HL-60 (cell line): ENCODE data around the gene SARS2.

Source experiments
- DNase-seq, 2 experiments: peaks; one replicate each; pipeline ENCODE4 v3.0.0-alpha.2; 2010 to 2020; ENCODE audit warnings: low read depth in 1 of 2, low spot score in 1 of 2
- H3K27ac ChIP-seq: fragments of 250-450 bp; sonication (Bioruptor Pico); replicated peaks from 2 replicates; pipeline ENCODE4 v1.5.1; 2020; ENCODE audit warnings: mild to moderate bottlenecking, moderate library complexity
- H3K27me3 ChIP-seq: fragments of 250-450 bp; sonication (Bioruptor Pico); 2 replicates; pipeline ENCODE4 v1.5.1; 2021; ENCODE audit warnings: mild to moderate bottlenecking, moderate library complexity; ENCODE audit not compliant: insufficient read depth, poor library complexity, severe bottlenecking
- H3K4me3 ChIP-seq: replicated peaks from 2 replicates; pipeline ENCODE4 v1.5.1; 2011; ENCODE audit warnings: mild to moderate bottlenecking, control low read depth, low read length; ENCODE audit not compliant: insufficient read depth
- GABPA ChIP-seq: IDR thresholded peaks from 2 replicates; pipeline ENCODE4 v1.6.1; 2012; ENCODE audit warnings: low read depth
- POLR2AphosphoS5 ChIP-seq: IDR thresholded peaks from 2 replicates; pipeline ENCODE4 v1.6.1; 2012; ENCODE audit warnings: low read depth
- SPI1 ChIP-seq: IDR thresholded peaks from 2 replicates; pipeline ENCODE4 v1.6.1; 2012; ENCODE audit warnings: low read depth, mild to moderate bottlenecking, borderline replicate concordance
- TF ChIP-seq, protein P1 (sequence below): IDR thresholded peaks from one replicate; pipeline ENCODE4 v1.5.1; 2011; ENCODE audit warnings: low read length, control low read depth, inconsistent platforms; ENCODE audit not compliant: insufficient read depth
- TF ChIP-seq, protein P2 (sequence below): IDR thresholded peaks from 2 replicates; pipeline ENCODE4 v1.6.1; 2012; ENCODE audit warnings: low read depth; ENCODE audit not compliant: insufficient replicate concordance

The SARS2 gene

GRCh38 chr19:38919837-38920601 lies 10.5 kb downstream of the SARS2 start:
- H3K27me3 ChIP-seq = no peaks in the 10 kb centered on the region
- no peak overlapping the region for H3K27ac ChIP-seq
- TF ChIP-seq, protein P1, sequence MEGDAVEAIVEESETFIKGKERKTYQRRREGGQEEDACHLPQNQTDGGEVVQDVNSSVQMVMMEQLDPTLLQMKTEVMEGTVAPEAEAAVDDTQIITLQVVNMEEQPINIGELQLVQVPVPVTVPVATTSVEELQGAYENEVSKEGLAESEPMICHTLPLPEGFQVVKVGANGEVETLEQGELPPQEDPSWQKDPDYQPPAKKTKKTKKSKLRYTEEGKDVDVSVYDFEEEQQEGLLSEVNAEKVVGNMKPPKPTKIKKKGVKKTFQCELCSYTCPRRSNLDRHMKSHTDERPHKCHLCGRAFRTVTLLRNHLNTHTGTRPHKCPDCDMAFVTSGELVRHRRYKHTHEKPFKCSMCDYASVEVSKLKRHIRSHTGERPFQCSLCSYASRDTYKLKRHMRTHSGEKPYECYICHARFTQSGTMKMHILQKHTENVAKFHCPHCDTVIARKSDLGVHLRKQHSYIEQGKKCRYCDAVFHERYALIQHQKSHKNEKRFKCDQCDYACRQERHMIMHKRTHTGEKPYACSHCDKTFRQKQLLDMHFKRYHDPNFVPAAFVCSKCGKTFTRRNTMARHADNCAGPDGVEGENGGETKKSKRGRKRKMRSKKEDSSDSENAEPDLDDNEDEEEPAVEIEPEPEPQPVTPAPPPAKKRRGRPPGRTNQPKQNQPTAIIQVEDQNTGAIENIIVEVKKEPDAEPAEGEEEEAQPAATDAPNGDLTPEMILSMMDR = no peak
- TF ChIP-seq, protein P2, sequence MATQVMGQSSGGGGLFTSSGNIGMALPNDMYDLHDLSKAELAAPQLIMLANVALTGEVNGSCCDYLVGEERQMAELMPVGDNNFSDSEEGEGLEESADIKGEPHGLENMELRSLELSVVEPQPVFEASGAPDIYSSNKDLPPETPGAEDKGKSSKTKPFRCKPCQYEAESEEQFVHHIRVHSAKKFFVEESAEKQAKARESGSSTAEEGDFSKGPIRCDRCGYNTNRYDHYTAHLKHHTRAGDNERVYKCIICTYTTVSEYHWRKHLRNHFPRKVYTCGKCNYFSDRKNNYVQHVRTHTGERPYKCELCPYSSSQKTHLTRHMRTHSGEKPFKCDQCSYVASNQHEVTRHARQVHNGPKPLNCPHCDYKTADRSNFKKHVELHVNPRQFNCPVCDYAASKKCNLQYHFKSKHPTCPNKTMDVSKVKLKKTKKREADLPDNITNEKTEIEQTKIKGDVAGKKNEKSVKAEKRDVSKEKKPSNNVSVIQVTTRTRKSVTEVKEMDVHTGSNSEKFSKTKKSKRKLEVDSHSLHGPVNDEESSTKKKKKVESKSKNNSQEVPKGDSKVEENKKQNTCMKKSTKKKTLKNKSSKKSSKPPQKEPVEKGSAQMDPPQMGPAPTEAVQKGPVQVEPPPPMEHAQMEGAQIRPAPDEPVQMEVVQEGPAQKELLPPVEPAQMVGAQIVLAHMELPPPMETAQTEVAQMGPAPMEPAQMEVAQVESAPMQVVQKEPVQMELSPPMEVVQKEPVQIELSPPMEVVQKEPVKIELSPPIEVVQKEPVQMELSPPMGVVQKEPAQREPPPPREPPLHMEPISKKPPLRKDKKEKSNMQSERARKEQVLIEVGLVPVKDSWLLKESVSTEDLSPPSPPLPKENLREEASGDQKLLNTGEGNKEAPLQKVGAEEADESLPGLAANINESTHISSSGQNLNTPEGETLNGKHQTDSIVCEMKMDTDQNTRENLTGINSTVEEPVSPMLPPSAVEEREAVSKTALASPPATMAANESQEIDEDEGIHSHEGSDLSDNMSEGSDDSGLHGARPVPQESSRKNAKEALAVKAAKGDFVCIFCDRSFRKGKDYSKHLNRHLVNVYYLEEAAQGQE = no peak
- TF ChIP-seq SPI1 (no peak), GABPA (no peak), POLR2AphosphoS5 (no peak)

DNA sequence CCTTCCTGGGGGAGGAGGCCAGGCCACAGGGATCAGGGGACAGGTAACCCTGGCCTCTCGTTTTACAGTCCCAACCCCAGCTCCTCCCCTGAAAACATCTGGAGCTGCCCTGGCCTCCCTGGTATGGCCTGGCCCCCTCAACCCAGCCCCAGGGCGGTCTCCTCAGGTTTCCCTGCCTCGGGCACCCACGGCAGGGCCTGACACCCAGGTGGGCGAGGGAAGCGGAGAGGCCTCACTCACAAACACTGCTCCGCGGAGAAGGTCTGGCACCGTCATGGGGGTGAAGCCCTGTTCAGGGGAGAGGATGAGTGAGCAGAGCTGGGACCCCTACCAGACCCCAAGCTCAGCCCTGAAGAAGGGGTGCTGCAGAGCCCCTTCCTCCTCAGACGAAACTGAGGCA lies 12.0 kb downstream of the SARS2 start:
- Histone ChIP-seq H3K27me3 (no peaks in the 10 kb centered on the region), H3K4me3 (no peak overlapping the region), H3K27ac (no peak overlapping the region)
- no peak for DNase-seq
- TF ChIP-seq POLR2AphosphoS5 = no peak
- TF ChIP-seq, protein P1 = no peak
- TF ChIP-seq, protein P2 = no peak

More at GRCh38 chr19:38919837-38920601, 10.5 kb downstream of the SARS2 start:
- no peak overlapping the region for H3K4me3 ChIP-seq
- DNase-seq = no peak

GRCh38 chr19:38917921-38918491 lies 12.6 kb downstream of the SARS2 start:
- TF ChIP-seq, protein P2 = no peak
- TF ChIP-seq POLR2AphosphoS5 = no peak
- no peak for TF ChIP-seq GABPA
- TF ChIP-seq SPI1 = no peak
- TF ChIP-seq, protein P1 = no peak
- H3K27ac ChIP-seq = no peak overlapping the region
- H3K27me3 ChIP-seq = no peaks in the 10 kb centered on the region
- H3K4me3 ChIP-seq = no peak overlapping the region
- peak in 1 of 2 experiments; percentile 7 for DNase-seq
